Right ventricle myocardium superior (tissue), 1 donor: ENCODE data around the gene SPATA3. TPM values are rescaled to one million over a fixed set of nuclear protein-coding genes. Genes with fewer than 3 reads are reported as not detected.
"Not testable (repeated sequence)": the region's sequence is repeated elsewhere in the genome, so short reads cannot be mapped to it uniquely, and the experiment has no call there.

Experiments used
- ATAC-seq: fragments of 200-7000 bp; cut with Tn5 transposase; one replicate; pipeline ENCODE4 v1.9.1; 2020; ENCODE audit warnings: mild to moderate bottlenecking; ENCODE audit not compliant: poor library complexity
- DNase-seq: peaks from one replicate; pipeline ENCODE4 v3.0.0-alpha.2; 2020
- intact Hi-C: fragments of 100-400 bp; cut with DNase I; formaldehyde crosslinking; loops from one replicate; pipeline ENCODE4 v1.11.2; 2022
- total RNA-seq: library from RNA; stranded (reverse); fragmentation: NEBNext Ultra II Directional; extraction: Animal tissue kit (Norgen Biotek cat#: 25700); gene quantifications from one replicate; pipeline ENCODE4 v1.2.1, GENCODE V29; 2021
- donor health status: DM: no; HTN: yes; CAD: no; lungs with severe emphysema.

SPATA3 gene
- total RNA-seq, 1 donor from 2014 or later, result not detected

DNA sequence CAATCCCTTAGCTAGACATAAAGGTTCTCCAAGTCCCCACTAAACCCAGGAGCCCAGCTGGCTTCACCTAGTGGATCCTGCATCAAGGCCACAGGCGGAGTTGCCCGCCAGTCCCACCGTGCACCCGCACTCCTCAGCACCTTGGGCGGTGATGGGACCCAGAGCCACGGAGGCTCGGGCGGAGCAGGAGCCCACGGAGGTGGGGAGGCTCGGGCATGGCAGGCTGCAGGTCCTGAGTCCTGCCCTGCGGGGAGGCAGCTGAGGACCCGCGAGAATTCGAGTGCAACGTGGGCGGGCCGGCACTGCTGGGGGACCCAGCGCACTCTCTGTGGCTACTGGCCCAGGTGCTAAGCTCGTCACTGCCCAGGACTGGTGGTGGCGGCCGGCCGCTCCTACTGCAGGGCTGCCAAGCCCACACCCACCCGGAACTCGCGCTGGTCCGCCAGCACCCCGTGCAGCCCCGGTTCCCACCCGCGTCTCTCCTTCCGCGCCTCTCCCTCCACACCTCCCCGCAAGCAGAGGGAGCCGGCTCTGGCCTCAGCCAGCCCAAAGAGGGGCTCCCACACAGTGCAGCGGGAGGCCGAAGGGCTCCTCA, 31.7 kb upstream of the SPATA3 start:
- DNase-seq (no peak), ATAC-seq (no peak)
- intact Hi-C loops, result no loop called here

DNA sequence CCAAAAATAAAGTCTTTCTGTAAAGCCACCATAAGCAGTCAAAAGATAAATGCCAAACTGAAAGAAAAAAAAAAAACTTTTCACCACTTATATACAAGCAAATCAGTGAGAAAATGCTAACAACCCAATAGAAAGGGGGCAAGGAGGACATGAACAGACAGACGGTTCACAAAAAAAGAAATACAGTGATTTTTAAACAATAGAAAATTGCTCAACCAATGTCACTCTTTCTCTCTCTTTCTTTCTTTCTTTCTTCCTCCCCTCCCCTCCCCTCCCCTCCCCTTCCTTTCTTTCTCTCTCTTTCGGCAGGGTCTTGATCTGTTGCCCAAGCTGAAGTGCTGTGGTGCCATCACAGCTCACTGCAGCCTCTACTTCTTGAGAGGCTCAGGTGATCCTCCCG, 28.8 kb upstream of the SPATA3 start:
- intact Hi-C loops, result no loop called here
- DNase-seq (no peak), ATAC-seq (no peak)

DNA sequence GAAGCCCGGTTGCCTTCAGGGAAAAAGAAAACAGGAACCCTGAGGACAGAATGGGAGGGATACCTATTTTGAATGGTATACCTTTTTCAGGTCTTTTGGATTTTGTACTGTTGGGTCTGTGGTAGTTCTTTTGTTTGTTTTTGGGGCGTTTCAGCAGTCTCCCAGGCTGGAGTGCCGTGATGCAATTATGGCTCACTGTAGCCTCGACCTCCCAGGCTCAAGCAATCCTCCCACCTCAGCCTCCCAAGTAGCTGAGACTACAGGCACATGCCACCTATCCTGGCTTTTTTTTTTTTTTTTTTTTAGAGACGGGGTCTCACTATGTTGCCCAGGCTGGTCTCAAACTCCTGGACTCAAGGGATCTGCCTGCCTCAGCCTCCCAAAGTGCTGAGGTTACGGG, 27.6 kb upstream of the SPATA3 start:
- DNase-seq, intact Hi-C loops, ATAC-seq: not testable (repeated sequence)

DNA sequence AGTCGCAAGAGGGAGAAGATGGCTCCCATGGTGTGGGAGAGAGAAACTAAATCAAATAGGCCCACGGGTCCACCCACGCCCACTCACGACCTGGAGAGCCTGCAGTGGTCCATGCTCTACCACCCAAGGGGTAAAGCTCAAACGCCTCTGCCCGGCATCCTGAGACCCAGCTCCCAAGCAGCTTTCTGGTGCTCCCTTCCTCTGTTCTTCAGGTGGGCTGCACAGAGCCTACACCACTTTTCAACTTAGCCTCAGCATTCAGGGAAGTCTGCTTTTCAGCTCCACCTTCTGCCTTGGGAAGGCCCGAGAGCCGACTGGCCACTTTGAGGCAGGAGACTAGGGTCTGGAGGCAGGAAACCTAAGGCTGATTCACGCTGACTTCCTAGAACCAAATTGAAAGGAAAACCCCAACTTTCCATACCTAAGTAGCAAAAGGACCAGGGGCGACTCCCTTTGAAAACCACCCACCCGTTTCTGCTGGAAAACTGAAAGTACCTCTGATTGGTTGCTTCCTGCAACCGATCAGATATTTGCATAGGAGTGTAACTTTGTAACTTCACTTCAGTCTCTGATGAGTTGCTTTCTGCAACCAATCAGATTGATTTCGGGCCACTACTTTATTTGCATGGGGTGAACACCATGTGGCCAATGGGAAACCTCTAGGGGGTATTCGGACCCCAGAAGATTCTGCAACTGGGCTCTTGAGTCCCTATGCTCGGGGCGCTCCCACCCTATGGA, 26.8 kb upstream of the SPATA3 start:
- DNase-seq (no peak), ATAC-seq (no peak)
- intact Hi-C loops, result no loop called here

DNA sequence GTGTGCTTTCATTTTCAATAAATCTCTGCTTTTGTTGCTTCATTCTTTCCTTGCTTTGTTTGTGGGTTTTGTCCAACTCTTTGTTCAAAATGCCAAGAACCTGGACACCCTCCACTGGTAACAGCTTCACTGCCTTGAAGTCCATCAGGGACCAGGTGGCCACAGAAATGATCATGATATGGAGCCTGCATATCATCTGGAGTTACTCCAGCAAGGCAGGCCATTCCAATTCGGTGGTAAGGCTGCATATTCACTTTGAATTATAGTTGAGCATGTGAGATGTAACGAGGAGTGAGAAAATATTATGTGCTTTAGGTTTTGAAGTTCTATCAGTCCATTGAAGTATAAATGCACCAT, 26.3 kb upstream of the SPATA3 start:
- intact Hi-C loops, result no loop called here
- ATAC-seq (no peak), DNase-seq (no peak)

DNA sequence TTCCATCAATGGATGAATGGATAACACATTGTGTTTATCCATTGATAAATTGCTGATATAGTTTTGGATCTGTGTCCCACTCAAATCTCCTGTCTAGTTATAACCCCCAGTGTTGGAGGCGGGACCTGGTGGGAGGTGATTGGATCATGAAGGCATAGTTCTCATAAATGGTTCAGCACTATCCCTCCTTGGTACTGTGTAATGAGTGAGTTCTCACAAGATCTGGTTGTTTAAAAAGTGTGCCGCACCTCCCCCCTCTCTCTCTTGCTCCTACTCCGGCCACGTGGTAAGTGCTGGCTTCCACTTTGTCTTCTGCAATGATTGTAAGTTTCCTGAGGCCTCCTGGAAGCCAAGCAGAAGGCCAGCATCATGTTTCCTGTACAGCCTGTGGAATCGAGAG, 23.9 kb upstream of the SPATA3 start:
- ATAC-seq (no peak), DNase-seq (no peak)
- intact Hi-C loops, result no loop called here

DNA sequence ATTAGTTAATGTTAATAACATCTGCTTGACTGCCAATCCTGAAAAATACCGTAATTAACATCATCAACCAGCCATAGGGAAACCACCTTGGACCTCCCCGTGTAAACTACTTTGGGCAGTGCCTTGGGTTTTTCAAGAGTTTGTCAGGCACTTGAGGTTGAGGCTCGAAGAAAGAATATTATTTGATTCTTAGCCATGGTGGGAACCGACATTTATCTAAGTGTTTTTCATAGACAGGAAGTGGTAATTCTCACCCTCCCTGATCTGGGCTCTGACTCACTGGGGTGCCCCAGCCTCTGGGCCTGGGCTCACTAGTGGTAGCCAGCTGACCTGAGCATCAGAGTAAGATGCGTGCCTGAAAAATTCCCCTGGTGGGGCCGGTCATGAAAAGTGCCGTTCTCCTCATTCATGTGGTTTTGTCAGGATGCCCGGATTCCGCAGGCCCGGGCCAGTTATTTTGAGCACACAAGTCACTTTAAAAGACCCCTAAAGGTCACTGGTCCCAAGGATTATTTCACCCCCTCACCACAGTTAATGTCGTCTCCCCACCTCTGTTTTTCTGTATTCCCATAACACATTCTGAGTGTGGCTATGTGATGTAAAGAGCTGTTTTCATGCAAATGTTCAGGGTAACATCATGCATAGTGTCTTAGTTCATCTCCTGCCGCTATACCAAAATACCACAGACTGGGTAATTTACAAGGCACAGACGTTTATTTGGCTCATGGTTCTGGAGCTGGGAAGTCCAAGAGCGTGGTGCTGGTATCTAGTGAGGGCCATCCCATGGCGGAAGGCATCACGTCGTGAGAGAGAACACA, 21.6 kb upstream of the SPATA3 start:
- intact Hi-C loops, result no loop called here
- ATAC-seq, result no peak
- no peak for DNase-seq

DNA sequence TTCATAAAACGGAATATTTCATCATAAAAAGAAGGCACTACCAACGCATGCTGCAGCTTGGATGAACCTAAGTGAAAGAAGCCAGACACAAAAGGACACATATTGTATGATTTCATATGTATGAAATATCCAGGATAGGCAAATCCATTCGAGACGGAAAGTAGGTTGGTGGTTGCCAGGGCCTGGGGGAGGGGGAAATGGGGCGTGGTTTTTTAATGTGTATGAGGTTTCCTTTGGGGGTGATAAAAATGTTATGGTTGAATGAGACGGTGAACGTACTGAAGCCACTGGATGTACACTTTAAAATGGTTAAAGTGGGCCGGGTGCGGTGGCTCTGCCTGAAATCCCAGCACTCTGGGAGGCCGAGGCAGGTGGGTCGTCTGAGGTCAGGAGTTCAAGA, 20.0 kb upstream of the SPATA3 start:
- ATAC-seq, result no peak

DNA sequence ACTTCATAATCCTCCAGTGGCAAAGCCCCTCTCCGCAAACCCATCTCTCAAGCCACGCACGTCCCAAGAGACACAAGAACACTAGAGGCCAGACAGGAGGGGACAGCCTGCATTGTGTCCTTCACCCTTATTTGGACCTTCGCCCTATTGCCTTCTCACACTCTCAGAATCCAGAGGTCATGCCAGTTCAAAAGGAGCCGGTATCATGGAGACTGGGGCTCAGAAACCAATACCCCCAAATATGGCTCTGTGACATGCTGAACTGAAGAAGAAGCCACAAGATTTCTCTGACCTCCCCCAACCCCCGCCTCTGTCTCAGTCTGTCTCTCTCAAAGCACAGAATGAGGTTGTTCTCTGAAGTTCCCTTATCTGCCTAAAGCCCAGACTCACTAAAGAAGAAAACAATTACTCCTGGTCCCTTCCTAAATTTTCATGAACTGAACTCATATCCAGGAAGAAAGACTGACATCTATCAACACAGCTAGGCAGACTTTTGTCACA, 19.2 kb upstream of the SPATA3 start:
- ATAC-seq, result no peak
- DNase-seq, result no peak
- intact Hi-C loops, result no loop called here

More for the DNA sequence above, 20.0 kb upstream of the SPATA3 start:
- intact Hi-C loops, result no loop called here
- DNase-seq, result no peak

DNA sequence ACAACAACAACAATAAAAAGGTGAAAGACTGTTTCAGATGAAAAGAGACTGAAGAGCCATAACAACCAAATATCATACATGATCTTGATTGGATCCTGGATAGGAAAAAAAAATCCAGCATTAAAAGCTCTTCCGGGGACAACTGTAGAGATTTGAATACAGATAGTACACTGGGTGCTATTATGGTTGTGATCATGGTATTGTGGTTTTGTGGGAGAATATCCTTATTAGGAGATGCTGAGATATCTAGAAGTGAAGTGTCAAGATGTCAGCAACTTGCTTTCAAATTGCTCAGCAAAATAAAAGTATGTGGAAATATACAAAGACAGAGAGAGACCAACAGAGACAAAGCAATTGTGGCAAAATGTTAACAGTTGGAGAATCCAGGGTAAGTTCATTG, 15.5 kb upstream of the SPATA3 start:
- intact Hi-C loops, result no loop called here
- DNase-seq, result no peak
- no peak for ATAC-seq

DNA sequence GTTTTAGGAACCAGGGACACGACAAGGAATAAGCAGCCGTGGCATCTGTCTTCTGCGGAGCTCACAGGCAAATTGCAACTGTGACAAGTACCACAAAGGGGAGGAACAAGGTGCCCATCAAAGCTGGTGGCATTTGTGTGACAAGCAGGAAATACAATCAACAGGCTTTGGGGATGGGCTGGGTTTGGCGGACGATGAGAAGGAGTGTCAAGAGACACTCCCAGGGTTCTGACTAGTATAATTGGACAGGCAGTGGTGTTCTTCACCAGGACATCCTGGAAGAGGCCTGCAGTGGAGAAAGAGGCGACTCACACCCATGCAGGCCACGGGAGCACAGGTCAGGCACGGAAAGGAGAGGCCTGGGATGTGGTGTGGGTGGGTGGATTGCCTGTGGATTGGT, 14.2 kb upstream of the SPATA3 start:
- ATAC-seq (no peak), DNase-seq (no peak)
- intact Hi-C loops, result no loop called here

DNA sequence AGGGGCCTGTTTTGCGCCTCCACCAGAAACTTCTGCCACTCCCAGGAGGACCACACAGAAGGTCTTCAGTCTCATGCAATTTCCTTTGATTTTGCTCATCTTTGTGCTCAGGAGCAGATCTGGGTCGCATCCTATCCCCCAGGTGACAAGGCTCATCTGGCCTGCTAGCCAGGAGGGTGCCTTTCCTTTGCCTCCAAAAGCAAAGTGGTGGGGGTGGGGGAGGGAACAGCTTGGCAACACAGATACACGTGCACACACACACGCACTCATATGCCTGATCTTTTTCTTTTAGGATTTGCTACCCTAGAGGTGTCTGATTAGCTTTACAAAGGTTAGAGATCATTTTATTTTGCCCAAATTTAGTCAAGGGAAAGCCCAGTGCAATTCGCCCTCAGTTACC, 13.8 kb upstream of the SPATA3 start:
- intact Hi-C loops, result no loop called here
- DNase-seq, result no peak
- no peak for ATAC-seq

DNA sequence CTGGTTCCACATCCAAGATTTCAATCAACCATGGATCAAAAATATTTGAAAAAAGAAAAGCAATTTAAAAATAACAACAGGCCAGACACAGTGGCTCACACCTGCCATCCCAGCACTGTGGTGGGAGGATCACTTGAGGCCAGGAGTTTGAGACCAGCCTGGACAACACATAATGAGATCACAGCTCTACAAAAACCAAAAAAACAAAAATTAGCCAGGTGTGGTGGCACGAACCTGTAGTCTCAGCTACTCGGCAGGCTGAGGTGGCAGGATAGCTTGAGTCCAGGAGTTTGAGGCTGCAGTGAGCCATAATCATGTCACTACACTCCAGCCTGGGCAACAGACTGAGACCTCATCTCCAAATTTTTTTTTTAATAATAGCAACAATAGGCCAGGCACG, 13.4 kb upstream of the SPATA3 start:
- intact Hi-C loops, result no loop called here
- ATAC-seq, result no peak

DNA sequence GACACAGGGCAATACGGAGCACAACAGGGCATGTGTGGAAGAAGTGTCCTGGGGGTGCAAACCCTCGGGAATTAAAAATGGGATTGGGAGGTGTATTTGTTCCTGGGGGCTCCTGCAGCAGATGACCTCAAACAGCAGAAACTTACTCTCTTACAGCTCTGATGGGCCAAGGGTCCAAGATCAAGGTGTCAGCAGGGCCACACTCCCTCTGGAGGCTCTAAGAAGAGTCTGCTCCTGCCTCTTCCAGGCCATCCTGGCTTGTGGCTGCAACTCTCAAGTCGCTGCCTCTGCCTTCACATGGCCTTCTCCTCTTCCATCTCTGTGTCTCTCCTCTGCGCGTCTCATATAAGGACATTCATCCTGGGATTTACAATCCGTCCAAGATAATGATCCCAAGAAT, 12.4 kb upstream of the SPATA3 start:
- DNase-seq (no peak), ATAC-seq (no peak)
- intact Hi-C loops, result no loop called here

More for the DNA sequence above, 13.4 kb upstream of the SPATA3 start:
- no peak for DNase-seq

DNA sequence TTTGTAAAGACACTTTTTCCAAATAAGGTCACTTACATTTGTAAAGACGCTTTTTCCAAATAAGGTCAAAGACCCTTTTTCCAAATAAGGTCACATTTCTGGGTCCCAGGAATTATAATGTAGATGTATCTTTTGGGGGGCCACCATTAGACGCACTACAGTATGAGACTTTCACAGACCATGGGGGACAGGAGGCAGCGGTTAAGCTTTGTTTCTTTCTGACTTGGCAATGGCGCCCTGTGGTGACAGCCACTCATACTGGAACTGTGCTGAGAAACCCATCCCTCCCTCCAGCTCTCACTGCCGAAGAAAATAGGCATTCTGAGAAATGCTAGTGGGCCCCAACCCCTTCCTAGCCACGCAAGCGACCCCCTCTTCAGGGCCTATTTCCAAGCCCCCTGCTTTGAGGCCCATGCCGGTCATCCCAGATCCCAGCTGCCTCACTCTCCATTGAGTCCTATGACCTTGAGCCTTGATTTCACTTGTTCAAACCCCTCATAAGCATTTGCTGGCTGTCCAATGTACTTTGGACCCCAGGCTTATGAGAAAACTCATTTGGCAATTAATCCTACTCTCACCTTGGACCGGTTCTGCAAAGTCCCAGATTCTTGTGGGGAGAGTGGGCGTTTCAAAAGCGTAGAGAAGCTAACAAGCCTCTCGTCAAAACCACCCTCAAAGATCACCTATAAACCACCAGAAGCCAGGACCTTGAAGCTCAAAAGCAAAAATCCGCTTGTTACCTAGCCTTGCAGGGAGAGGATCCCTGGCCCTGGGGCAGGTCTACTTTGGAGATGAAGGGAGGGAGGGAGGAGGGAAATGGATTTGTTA, 11.3 kb upstream of the SPATA3 start:
- no peak for ATAC-seq
- intact Hi-C loops, result no loop called here
- no peak for DNase-seq

DNA sequence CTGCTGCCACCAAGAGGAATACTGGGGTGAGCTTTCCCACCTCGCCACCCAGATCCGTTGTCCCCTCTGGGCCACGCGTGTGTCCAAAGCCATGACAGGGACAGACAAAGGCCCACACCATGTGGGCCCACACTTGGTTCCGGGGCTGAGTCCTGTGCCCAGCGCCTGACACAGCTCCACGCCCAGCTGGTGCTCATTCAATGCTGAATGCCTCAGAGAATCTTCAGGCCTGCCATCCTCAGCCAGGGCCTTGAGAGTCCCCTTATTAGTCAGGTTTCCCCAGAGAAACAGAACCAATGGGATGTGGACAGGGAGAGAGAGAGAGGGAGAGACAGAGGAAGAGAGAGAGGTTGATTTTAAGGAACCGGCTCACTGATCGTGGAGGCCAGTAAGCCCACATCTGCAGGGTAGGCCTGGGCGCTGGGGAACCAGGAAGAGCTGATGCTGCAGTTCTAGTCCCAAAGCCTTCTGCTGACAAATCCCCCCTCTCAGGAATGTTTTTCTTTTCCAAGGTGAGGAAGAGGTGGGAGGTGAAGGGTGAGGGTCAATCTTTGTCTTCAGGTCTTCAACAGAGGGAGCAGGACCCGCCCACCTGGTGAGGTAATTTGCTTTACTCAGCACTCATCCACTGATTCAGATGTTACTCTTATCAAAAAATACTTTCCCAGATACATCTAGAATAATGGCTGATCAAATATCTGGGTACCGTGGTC, 10.2 kb upstream of the SPATA3 start:
- DNase-seq (no peak), ATAC-seq (no peak)
- intact Hi-C loops, result loop anchor here (2.0 kb wide), 2 partner anchors 83 to 161 kb away; no protein-coding TSS in a partner anchor

DNA sequence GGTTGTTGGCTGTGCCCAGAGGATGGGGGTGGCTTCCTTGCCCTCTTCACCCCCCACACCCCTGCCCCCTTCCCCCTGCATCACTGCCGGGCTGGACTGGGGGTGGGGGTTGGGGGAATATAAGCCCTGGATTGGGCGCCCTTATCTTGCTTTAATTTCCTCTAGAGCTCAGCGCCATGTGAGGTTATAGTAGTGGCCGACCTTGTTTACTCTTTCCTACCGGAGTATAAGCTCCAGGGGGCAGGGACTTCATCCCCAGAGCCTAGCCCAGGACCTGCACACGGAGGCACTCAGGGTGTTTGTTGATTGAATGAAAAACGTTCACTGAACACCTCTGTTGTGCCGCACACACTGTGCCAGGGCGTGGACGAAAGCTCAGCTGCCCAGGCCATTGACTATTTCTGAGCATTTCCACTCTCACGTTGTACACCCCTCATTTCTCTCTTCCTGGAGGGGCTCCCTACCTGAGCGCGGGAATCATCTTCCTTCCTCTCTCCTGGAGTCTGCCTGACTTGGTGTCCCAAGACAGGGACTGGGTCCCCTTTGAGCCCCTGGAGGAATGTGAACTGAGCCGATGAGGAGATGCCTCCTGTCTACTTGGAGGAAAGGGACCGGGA, 9.3 kb upstream of the SPATA3 start:
- intact Hi-C loops, result loop anchor here (2.0 kb wide), 2 partner anchors 84 to 162 kb away; no protein-coding TSS in a partner anchor
- ATAC-seq (no peak), DNase-seq (no peak)
